ENCODE data around the gene NALCN.

NALCN gene

DNA sequence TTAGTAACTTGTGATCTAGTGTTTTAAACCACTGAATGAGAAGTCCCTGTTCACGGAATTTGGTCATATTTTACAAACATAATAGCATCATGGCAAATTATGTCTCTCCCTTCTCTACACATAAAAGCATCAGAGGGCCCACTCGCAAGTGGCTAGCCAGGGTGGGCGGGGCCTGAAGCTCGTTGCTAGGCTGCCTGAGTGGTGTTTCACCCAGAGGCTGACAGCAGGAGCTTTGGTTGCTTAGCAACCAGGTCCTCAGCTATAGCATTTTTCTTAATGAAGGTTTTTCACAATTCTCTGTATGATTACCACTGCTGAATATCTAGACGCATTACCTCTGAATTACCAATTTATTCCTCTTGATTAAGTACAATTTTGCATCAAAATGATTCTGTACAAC, 126.5 kb downstream of the NALCN start:
- Histone ChIP-seq H3K79me2 (ENCODE audit: insufficient read depth, low read length) (no peaks in the 10 kb centered on the region), H3K36me3 (ENCODE audit: insufficient read depth, low read length) (no peaks in the 10 kb centered on the region), H3K4me2 (ENCODE audit: insufficient read depth, low read length) (no peak overlapping the region), H3K4me1 (ENCODE audit: insufficient read depth, low read length) (no peaks in the 10 kb centered on the region), H3K4me3 (ENCODE audit: low read depth in 1 of 2, low read length in 2 of 2) (no peak overlapping the region), H2AFZ (ENCODE audit: low read depth, low read length) (no peak overlapping the region), H4K20me1 (ENCODE audit: insufficient read depth, low read length) (no peaks in the 10 kb centered on the region), H3K9ac (ENCODE audit: low read depth, low read length) (no peak overlapping the region), H3K27me3 (ENCODE audit: insufficient read depth, low read length, poor library complexity) (no peaks in the 10 kb centered on the region), H3K9me3 (ENCODE audit: insufficient read depth, low read length, severe bottlenecking) (no peaks in the 10 kb centered on the region), H3K27ac (ENCODE audit: low read length) (no peak overlapping the region)
- ATAC-seq (ENCODE audit: insufficient read depth, low read depth) = no peak
- TF ChIP-seq, protein P1, sequence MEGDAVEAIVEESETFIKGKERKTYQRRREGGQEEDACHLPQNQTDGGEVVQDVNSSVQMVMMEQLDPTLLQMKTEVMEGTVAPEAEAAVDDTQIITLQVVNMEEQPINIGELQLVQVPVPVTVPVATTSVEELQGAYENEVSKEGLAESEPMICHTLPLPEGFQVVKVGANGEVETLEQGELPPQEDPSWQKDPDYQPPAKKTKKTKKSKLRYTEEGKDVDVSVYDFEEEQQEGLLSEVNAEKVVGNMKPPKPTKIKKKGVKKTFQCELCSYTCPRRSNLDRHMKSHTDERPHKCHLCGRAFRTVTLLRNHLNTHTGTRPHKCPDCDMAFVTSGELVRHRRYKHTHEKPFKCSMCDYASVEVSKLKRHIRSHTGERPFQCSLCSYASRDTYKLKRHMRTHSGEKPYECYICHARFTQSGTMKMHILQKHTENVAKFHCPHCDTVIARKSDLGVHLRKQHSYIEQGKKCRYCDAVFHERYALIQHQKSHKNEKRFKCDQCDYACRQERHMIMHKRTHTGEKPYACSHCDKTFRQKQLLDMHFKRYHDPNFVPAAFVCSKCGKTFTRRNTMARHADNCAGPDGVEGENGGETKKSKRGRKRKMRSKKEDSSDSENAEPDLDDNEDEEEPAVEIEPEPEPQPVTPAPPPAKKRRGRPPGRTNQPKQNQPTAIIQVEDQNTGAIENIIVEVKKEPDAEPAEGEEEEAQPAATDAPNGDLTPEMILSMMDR (IDR thresholded peaks at IDR 0.05; ENCODE audit: borderline replicate concordance, extremely low read depth, low read length, poor library complexity, severe bottlenecking) = no peak
- TF ChIP-seq EZH2 (IDR thresholded peaks at IDR 0.05; ENCODE audit: borderline replicate concordance, low read depth, low read length, severe bottlenecking) = no peak
- DNase-seq = peak; percentile 27

DNA sequence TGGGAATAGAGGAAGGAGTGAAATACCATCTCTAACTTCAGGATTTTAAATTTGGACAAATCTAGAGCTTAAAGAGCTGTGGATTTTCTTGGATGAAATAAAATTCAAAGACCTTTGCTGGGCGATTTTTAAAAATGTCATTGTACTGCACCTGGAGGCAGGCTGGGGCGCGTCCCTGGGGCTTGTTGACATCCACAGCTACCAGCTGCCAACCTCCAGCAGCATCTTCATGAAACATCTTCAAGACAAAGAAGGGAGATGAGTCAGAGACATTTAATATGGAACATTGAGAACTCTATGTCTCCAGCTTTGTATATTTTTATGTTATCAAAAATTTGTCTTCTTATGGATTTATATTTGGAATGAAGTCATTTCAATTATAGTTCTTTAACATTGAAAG, 132.5 kb downstream of the NALCN start:
- H3K36me3 ChIP-seq (ENCODE audit: insufficient read depth, low read length) = no peaks in the 10 kb centered on the region
- no peak overlapping the region for H3K9ac ChIP-seq (ENCODE audit: low read depth, low read length)
- no peak overlapping the region for H2AFZ ChIP-seq (ENCODE audit: low read depth, low read length)
- no peaks in the 10 kb centered on the region for H3K27me3 ChIP-seq (ENCODE audit: insufficient read depth, low read length, poor library complexity)
- no peaks in the 10 kb centered on the region for H3K4me1 ChIP-seq (ENCODE audit: insufficient read depth, low read length)
- no peak for TF ChIP-seq EZH2 (IDR thresholded peaks at IDR 0.05; ENCODE audit: borderline replicate concordance, low read depth, low read length, severe bottlenecking)
- TF ChIP-seq, protein P1 (IDR thresholded peaks at IDR 0.05; ENCODE audit: borderline replicate concordance, extremely low read depth, low read length, poor library complexity, severe bottlenecking) = no peak
- DNase-seq = no peak
- no peaks in the 10 kb centered on the region for H3K9me3 ChIP-seq (ENCODE audit: insufficient read depth, low read length, severe bottlenecking)
- peak; percentile 35; the same call in 1 of the 3 replicates for ATAC-seq (ENCODE audit: insufficient read depth, low read depth)
- no peak overlapping the region for H3K27ac ChIP-seq (ENCODE audit: low read length)
- H3K79me2 ChIP-seq (ENCODE audit: insufficient read depth, low read length) = no peaks in the 10 kb centered on the region
- H4K20me1 ChIP-seq (ENCODE audit: insufficient read depth, low read length) = no peaks in the 10 kb centered on the region
- no peak overlapping the region for H3K4me3 ChIP-seq (ENCODE audit: low read depth in 1 of 2, low read length in 2 of 2)
- no peak overlapping the region for H3K4me2 ChIP-seq (ENCODE audit: insufficient read depth, low read length)

DNA sequence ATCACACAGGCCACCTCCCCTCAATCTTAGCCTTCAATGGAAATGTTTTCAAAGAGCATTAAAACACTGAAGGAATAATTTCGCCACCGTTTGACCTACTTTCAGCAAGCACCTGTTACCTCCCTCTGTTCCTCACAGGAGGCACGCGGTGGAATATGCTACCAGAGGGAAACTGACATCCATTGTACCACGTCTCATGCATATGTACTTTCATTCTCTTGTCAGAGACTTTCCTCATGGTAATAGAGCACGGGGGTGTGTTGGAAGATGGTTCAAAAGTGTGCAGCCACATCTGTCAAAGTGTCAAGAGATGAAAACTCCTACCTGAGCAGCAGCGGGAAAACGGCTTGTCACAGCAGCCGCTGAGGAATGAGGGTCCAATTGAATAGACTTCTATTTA, 143.4 kb downstream of the NALCN start:
- Histone ChIP-seq H3K27me3 (ENCODE audit: insufficient read depth, low read length, poor library complexity) (no peaks in the 10 kb centered on the region), H3K4me1 (ENCODE audit: insufficient read depth, low read length) (no peaks in the 10 kb centered on the region), H3K79me2 (ENCODE audit: insufficient read depth, low read length) (no peaks in the 10 kb centered on the region), H3K4me2 (ENCODE audit: insufficient read depth, low read length) (no peak overlapping the region), H3K4me3 (ENCODE audit: low read depth in 1 of 2, low read length in 2 of 2) (no peak overlapping the region), H3K27ac (ENCODE audit: low read length) (no peak overlapping the region), H3K9ac (ENCODE audit: low read depth, low read length) (no peak overlapping the region), H2AFZ (ENCODE audit: low read depth, low read length) (no peak overlapping the region), H3K36me3 (ENCODE audit: insufficient read depth, low read length) (no peaks in the 10 kb centered on the region), H3K9me3 (ENCODE audit: insufficient read depth, low read length, severe bottlenecking) (no peaks in the 10 kb centered on the region), H4K20me1 (ENCODE audit: insufficient read depth, low read length) (no peaks in the 10 kb centered on the region)
- DNase-seq (no peak), ATAC-seq (ENCODE audit: insufficient read depth, low read depth) (no peak; the same call in 2 of the 3 replicates)
- TF ChIP-seq, protein P1 (IDR thresholded peaks at IDR 0.05; ENCODE audit: borderline replicate concordance, extremely low read depth, low read length, poor library complexity, severe bottlenecking) = no peak
- no peak for TF ChIP-seq EZH2 (IDR thresholded peaks at IDR 0.05; ENCODE audit: borderline replicate concordance, low read depth, low read length, severe bottlenecking)

Data from DND-41 (cell line).